SK-N-SH treated with all-trans-retinoic acid at 6 μM for 48 hours (cell line): ENCODE data around the gene CROCC2.

Experiments
- ATAC-seq: fragments of 200-7000 bp; cut with Tn5 transposase; 3 replicates; pipeline ENCODE4 v1.9.1; 2020; ENCODE audit warnings: mild to moderate bottlenecking, moderate library complexity
- ARNTL ChIP-seq: fragments of 450-650 bp; formaldehyde crosslinking; IDR thresholded peaks from 2 replicates; pipeline ENCODE4 v1.5.0; 2020; ENCODE audit warnings: low read depth, mild to moderate bottlenecking, moderate library complexity, borderline replicate concordance
- BACH2 ChIP-seq: fragments of 250-450 bp; sonication (Bioruptor Pico); IDR thresholded peaks from 2 replicates; pipeline ENCODE4 v1.9.0; 2021; ENCODE audit warnings: mild to moderate bottlenecking, borderline replicate concordance
- CREB5 ChIP-seq: fragments of 250-450 bp; sonication (Bioruptor Pico); IDR thresholded peaks from 2 replicates; pipeline ENCODE4 v1.5.1; 2020; ENCODE audit warnings: low read depth, mild to moderate bottlenecking, moderate library complexity
- CSRNP3 ChIP-seq: fragments of 250-450 bp; sonication (Bioruptor Pico); IDR thresholded peaks from 2 replicates; pipeline ENCODE4 v1.5.1; 2021; ENCODE audit warnings: mild to moderate bottlenecking, moderate library complexity
- ESRRG ChIP-seq: fragments of 250-450 bp; sonication (Bioruptor Pico); IDR thresholded peaks from 2 replicates; pipeline ENCODE4 v1.6.1; 2021; ENCODE audit warnings: mild to moderate bottlenecking
- GLIS3 ChIP-seq: fragments of 250-450 bp; sonication (Bioruptor Pico); IDR thresholded peaks from 2 replicates; pipeline ENCODE4 v1.5.0; 2020; ENCODE audit warnings: mild to moderate bottlenecking, moderate library complexity
- ISL1 ChIP-seq: fragments of 250-450 bp; sonication (Bioruptor Pico); IDR thresholded peaks from 2 replicates; pipeline ENCODE4 v2.1.2; 2022; ENCODE audit warnings: mild to moderate bottlenecking, moderate library complexity
- OSR1 ChIP-seq: fragments of 250-450 bp; sonication (Bioruptor Pico); IDR thresholded peaks from 2 replicates; pipeline ENCODE4 v1.8.0; 2022; ENCODE audit warnings: moderate library complexity, mild to moderate bottlenecking, inconsistent platforms
- PATZ1 ChIP-seq: fragments of 250-450 bp; sonication (Bioruptor Pico); IDR thresholded peaks from 2 replicates; pipeline ENCODE4 v1.8.0; 2020; ENCODE audit warnings: mild to moderate bottlenecking, moderate library complexity, borderline replicate concordance
- POU6F1 ChIP-seq: fragments of 250-450 bp; sonication (Bioruptor Pico); IDR thresholded peaks from 2 replicates; pipeline ENCODE4 v1.8.0; 2021; ENCODE audit warnings: low read depth, mild to moderate bottlenecking, moderate library complexity, borderline replicate concordance
- PPARA ChIP-seq: fragments of 250-450 bp; sonication (Bioruptor Pico); IDR thresholded peaks from 2 replicates; pipeline ENCODE4 v1.5.0; 2020; ENCODE audit warnings: mild to moderate bottlenecking, borderline replicate concordance
- RARB ChIP-seq: fragments of 250-450 bp; sonication (Bioruptor Pico); IDR thresholded peaks from 2 replicates; pipeline ENCODE4 v1.8.0; 2021; ENCODE audit warnings: mild to moderate bottlenecking, moderate library complexity
- SNAI2 ChIP-seq: fragments of 250-450 bp; sonication (Bioruptor Pico); IDR thresholded peaks from 2 replicates; pipeline ENCODE4 v1.5.0; 2020; ENCODE audit warnings: mild to moderate bottlenecking, moderate library complexity
- TOX ChIP-seq: fragments of 250-450 bp; sonication (Bioruptor Pico); IDR thresholded peaks from 2 replicates; pipeline ENCODE4 v1.8.0; 2021; ENCODE audit warnings: mild to moderate bottlenecking, moderate library complexity, borderline replicate concordance
- TSHZ2 ChIP-seq: fragments of 250-450 bp; sonication (Bioruptor Pico); IDR thresholded peaks from 2 replicates; pipeline ENCODE4 v1.5.0; 2020; ENCODE audit warnings: mild to moderate bottlenecking, moderate library complexity
- ZC3H10 ChIP-seq: fragments of 250-450 bp; sonication (Bioruptor Pico); IDR thresholded peaks from 2 replicates; pipeline ENCODE4 v1.5.1; 2021; ENCODE audit warnings: mild to moderate bottlenecking, moderate library complexity
- ZFP30 ChIP-seq: fragments of 450-650 bp; formaldehyde crosslinking; IDR thresholded peaks from 2 replicates; pipeline ENCODE4 v1.5.0; 2022; ENCODE audit warnings: mild to moderate bottlenecking, moderate library complexity
- ZNF565 ChIP-seq: fragments of 450-650 bp; formaldehyde crosslinking; conservative IDR thresholded peaks from 2 replicates; pipeline ENCODE4 v1.5.0; 2020; ENCODE audit warnings: low read depth, mild to moderate bottlenecking, moderate library complexity
- ZNF70 ChIP-seq: fragments of 450-650 bp; formaldehyde crosslinking; IDR thresholded peaks from 2 replicates; pipeline ENCODE4 v1.5.0; 2020; ENCODE audit warnings: mild to moderate bottlenecking, moderate library complexity
- ZNF8 ChIP-seq: fragments of 450-650 bp; formaldehyde crosslinking; IDR thresholded peaks from 2 replicates; pipeline ENCODE4 v1.5.0; 2020; ENCODE audit warnings: mild to moderate bottlenecking, moderate library complexity

The CROCC2 gene

GRCh38 chr2:240946654-240947053, 40.5 kb downstream of the CROCC2 start (continued):
- TF ChIP-seq ZC3H10 (CRISPR knock-in tag) (no peak), TSHZ2 (CRISPR knock-in tag) (no peak), SNAI2 (CRISPR knock-in tag) (no peak), ARNTL (CRISPR knock-in tag) (no peak)

GRCh38 chr2:240947176-240947575, 41.0 kb downstream of the CROCC2 start:
- TF ChIP-seq BACH2 (CRISPR knock-in tag) (no peak), CREB5 (CRISPR knock-in tag) (no peak), TOX (CRISPR knock-in tag) (no peak), CSRNP3 (CRISPR knock-in tag) (no peak), POU6F1 (CRISPR knock-in tag) (no peak), TSHZ2 (CRISPR knock-in tag) (no peak), GLIS3 (no peak), ZNF8 (no peak), ARNTL (CRISPR knock-in tag) (no peak), ISL1 (CRISPR knock-in tag) (no peak), PPARA (CRISPR knock-in tag) (no peak), PATZ1 (no peak), ESRRG (CRISPR knock-in tag) (no peak), SNAI2 (CRISPR knock-in tag) (no peak), ZFP30 (no peak), RARB (CRISPR knock-in tag) (no peak), OSR1 (CRISPR knock-in tag) (no peak), ZNF565 (CRISPR knock-in tag) (no peak), ZC3H10 (CRISPR knock-in tag) (no peak), ZNF70 (CRISPR knock-in tag) (no peak)

More at GRCh38 chr2:240947176-240947575, 41.0 kb downstream of the CROCC2 start:
- ATAC-seq = no peak
